Left ventricle myocardium inferior (tissue), 1 donor: ENCODE results near the gene TMEM106C. TPM values are rescaled to one million over a fixed set of nuclear protein-coding genes. Genes with fewer than 3 reads are reported as not detected.

Experiments used
- DNase-seq: peaks from one replicate; pipeline ENCODE4 v3.0.0-alpha.2; 2020
- H3K27ac ChIP-seq: fragments of 200-600 bp; replicated peaks from 2 replicates; pipeline ENCODE4 v1.8.0; 2021
- H3K27me3 ChIP-seq: fragments of 200-600 bp; 2 replicates; pipeline ENCODE4 v1.8.0; 2021; ENCODE audit warnings: low read depth
- H3K36me3 ChIP-seq: fragments of 200-600 bp; 2 replicates; pipeline ENCODE4 v1.8.0; 2021
- H3K4me1 ChIP-seq: fragments of 200-600 bp; 2 replicates; pipeline ENCODE4 v1.8.0; 2021
- H3K4me3 ChIP-seq: fragments of 200-600 bp; 2 replicates; pipeline ENCODE4 v1.8.0; 2021; ENCODE audit warnings: mild to moderate bottlenecking, moderate library complexity
- H3K9me3 ChIP-seq: fragments of 200-600 bp; replicated peaks from 2 replicates; pipeline ENCODE4 v1.8.0; 2021
- intact Hi-C: fragments of 100-400 bp; cut with micrococcal nuclease; formaldehyde crosslinking; loops from one replicate; pipeline ENCODE4 v1.11.0; 2022
- total RNA-seq: library from RNA; stranded (reverse); fragmentation: NEBNext Ultra II Directional; extraction: Animal tissue kit (Norgen Biotek cat#: 25700); gene quantifications from one replicate; pipeline ENCODE4 v1.2.1, GENCODE V29; 2021
- TF ChIP-seq, protein P1 (sequence below): fragments of 200-600 bp; IDR thresholded peaks from 2 replicates; pipeline ENCODE4 v1.8.0; 2021; ENCODE audit warnings: antibody characterized with exemption, mild to moderate bottlenecking, borderline replicate concordance
- donor health status: DM: no; HTN: yes; CAD: no; lungs with severe emphysema.

Gene TMEM106C
- total RNA-seq, 1 donor from 2014 or later: 48.1 TPM

DNA sequence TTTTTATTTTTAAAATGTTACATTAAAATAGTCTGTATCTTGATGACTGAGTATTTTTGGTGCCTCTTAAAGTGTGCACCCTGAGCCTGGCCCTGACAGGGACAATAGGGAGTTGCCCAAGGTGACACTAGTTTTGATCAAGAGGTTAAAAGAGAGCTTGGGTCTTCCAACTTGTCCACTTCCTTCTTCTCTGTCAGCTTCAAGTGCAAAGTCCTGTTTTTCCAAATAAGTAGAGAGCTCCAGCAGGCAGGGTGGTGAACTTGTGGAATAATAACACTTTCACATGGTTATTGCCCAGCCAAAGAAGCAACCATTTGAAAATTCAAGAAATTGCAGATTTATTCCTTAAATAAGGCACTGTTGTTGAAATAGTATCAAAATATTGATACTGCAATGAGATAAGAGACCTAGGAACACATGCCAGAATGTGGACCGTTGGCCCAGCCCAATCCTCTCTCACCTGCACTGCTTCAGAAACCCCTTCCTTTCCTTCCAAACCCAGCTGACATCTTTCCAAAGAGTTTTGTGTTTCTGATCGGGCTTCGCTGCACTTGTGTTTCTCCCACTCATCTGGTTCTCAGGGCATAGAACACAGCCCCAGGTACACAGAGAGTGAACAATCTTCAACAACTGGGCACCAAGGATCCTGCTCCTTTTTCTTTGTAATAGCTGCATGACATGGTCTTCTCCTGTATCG lies 54.7 kb downstream of the TMEM106C start:
- DNase-seq: no peak
- H3K27me3 ChIP-seq: peaks cover 21% of the 10 kb centered on the region
- H3K36me3 ChIP-seq: no peaks in the 10 kb centered on the region
- H3K27ac ChIP-seq: no peak overlapping the region
- no peak overlapping the region for H3K4me3 ChIP-seq
- H3K4me1 ChIP-seq: peaks cover 20% of the 10 kb centered on the region
- intact Hi-C loops: no loop called here
- TF ChIP-seq, protein P1, sequence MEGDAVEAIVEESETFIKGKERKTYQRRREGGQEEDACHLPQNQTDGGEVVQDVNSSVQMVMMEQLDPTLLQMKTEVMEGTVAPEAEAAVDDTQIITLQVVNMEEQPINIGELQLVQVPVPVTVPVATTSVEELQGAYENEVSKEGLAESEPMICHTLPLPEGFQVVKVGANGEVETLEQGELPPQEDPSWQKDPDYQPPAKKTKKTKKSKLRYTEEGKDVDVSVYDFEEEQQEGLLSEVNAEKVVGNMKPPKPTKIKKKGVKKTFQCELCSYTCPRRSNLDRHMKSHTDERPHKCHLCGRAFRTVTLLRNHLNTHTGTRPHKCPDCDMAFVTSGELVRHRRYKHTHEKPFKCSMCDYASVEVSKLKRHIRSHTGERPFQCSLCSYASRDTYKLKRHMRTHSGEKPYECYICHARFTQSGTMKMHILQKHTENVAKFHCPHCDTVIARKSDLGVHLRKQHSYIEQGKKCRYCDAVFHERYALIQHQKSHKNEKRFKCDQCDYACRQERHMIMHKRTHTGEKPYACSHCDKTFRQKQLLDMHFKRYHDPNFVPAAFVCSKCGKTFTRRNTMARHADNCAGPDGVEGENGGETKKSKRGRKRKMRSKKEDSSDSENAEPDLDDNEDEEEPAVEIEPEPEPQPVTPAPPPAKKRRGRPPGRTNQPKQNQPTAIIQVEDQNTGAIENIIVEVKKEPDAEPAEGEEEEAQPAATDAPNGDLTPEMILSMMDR: no peak
- H3K9me3 ChIP-seq: no peaks in the 10 kb centered on the region

Other genes with a start within 250 kb of the TMEM106C start
- gene ENDOU, start 238.1 kb upstream of the TMEM106C start, total RNA-seq: 0.49 TPM
- 34.8 TPM for gene RAPGEF3, start 204.7 kb upstream of the TMEM106C start, total RNA-seq
- gene SLC48A1, start 190.4 kb upstream of the TMEM106C start, total RNA-seq: 25.3 TPM
- gene HDAC7, start 143.7 kb upstream of the TMEM106C start, total RNA-seq: 47.1 TPM
- gene VDR, start 58.6 kb upstream of the TMEM106C start, total RNA-seq: 0.33 TPM
- gene COL2A1, start 40.9 kb downstream of the TMEM106C start, total RNA-seq: not detected
- gene SENP1, start 142.5 kb downstream of the TMEM106C start, total RNA-seq: 5.3 TPM
- 671 TPM for gene PFKM, start 155.8 kb downstream of the TMEM106C start, total RNA-seq
- gene ASB8, start 193.9 kb downstream of the TMEM106C start, total RNA-seq: 80.3 TPM
- 1.0 TPM for gene CCDC184, start 220.0 kb downstream of the TMEM106C start, total RNA-seq
- not detected for gene OR10AD1, start 239.7 kb downstream of the TMEM106C start, total RNA-seq